GM19397 (cell line): ENCODE results near the gene ARFGEF3.
"Not testable (repeated sequence)": the region's sequence is repeated elsewhere in the genome, so short reads cannot be mapped to it uniquely, and the experiment has no call there.

Experiments
- ATAC-seq: cut with Tn5 transposase; IDR thresholded peaks from one replicate; pipeline ENCODE4 v1.9.1; 2021; ENCODE audit warnings: mild to moderate bottlenecking, moderate library complexity; ENCODE audit not compliant: unreplicated experiment

The ARFGEF3 gene

DNA sequence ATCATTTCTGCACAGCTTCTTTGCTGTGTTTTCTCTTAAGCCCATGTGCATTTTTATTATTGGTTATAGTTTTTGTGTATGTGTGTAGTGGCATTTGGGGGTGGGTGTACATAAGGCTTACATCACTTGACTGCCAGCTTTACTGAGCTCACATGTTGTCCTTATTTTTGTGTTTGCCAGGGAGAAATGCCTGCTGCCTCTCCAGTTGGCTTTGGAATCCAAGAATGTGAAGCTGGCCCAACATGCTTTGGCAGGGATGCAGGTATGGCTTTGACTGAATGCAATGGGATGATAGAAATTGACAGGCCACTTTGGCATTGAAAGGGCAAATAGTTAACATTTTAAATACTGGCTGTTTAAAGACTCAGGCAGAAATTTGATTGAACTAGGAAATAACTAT, 45.1 kb downstream of the ARFGEF3 start:
- no peak for ATAC-seq

DNA sequence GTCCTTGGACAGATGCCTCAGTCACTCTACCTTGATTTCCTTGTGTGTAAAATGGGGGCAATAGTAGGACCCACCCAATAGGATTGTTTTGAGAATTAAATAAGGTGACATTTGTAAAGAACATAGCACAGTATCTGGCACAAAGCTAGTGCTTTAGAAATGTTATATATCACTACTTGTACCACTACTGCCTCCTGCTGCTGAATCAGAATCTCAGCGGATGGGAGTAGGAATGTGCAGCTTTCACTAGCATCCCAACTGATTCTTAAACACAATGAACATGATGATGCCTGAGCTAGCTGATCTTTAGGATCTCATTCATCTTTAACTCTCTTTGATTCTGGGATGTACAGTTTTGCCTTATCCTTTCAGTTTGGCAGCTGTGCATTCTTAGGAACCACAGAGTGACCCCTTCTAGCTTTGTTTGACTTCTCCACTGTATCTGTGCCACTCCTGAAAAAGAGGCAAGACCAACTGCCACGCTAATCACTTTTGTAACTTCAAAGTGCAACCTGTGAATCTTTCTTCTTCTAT, 49.4 kb downstream of the ARFGEF3 start:
- no peak for ATAC-seq

DNA sequence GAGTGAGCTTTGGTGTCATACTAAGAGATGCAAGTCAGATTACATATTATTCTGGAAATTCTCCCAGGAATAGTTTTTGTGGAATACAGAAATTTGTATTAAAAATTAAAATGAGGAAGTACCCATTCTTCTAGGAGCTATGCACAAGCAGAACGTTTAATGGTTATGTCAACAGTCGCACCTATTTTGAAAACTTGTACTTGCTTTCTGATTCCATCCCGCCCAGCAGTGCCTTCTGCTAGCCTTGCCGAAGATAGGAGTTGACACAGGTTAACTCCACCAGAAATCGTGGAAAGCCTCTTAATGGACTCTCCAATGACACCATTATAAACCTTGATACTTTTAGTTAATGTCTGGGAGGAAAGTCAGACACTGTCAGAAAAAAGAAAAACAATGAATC, 49.9 kb downstream of the ARFGEF3 start:
- ATAC-seq = no peak

- not testable (repeated sequence) for ATAC-seq
Measured at GRCh38 chr6:138212530-138212929, 50.8 kb downstream of the ARFGEF3 start.

DNA sequence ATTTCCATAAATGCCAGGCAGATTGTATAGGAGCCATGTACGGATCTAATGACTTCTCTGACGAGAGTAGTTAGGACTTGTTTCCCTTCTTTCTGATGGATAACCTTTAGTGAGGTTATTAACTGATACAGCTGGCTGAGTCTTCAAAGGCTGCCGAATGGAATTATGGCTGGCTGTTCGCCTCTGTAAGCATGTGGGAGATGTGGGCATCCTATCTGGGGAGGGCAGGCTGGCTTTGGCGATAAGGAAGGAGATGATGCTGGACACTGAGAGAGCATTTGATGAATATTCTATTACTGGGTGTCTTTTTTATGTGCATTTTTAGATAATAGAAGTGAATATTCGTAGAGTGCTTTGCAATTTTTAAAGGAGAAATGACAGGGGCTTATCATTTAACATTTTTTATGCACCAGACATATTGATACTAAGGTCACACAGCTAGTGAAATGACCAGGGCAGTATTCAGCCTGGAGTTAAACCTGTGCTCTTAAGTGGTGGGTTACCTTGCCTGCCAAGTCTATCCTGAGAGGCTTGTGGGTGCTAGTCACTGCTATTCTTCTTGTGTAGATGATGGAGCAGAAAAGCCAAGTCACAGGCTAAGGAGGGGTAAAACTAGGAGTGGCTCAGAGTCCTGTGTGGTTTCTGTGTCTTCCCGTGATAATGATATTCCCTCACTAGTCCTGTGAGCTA, 53.5 kb downstream of the ARFGEF3 start:
- ATAC-seq = no peak

GRCh38 chr6:138218449-138218848, 56.7 kb downstream of the ARFGEF3 start, which contains the start of gene PBOV1:
Gene PBOV1, minus strand, starts transcription at chr6:138218491. Its CDS starts 96 bp downstream, at chr6:138218395.
- ATAC-seq = no peak

GRCh38 chr6:138219398-138219797, 57.7 kb downstream of the ARFGEF3 start:
- no peak for ATAC-seq

DNA sequence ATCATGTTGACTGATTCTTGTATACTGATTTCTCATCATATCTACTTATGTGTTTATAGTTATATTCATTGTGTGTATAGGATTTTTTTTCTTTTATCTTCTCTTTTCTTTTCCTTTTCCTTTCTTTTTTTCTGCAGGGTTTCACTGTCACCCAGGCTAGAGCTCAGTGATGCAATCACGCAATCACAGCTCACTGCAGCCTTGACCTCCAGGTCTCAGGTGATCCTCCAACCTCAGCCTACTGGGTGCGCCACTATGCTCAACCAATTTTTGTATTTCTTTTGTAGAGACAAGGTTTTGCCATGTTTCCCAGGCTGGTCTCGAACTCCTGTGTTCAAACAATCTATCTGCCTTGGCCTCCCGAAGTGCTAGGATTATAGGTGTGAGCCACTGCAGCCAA, 58.2 kb downstream of the ARFGEF3 start:
- no peak for ATAC-seq

DNA sequence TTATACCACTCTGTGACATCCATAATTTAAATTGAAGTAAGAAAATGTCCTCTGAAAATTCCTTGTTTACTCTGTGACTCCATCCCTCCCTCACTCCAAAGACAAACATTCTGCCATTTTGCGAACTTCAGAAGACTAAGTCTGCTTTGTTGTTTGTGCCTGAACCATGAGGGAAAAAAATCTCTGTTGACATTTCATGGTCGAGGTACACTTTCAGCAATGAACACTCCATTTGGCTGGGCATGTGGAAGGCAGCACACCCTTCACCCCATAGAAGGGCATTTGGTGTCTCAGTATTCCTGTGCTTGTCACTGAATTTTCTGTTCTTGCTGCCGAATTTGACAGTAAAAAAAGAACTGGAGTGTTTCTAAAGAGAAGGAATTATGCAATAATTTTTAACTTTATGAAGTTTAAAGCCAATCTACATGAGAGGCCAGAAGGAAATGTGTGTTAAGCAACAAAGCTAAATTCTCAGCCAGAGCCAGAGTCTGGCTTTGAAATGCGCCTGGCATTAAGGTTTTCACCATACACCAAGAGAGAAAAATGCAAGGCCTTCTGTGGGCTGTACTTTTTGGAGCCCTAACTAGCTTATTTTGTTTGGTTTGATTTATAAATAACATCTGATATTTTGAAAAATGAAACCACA, 61.3 kb downstream of the ARFGEF3 start:
- no peak for ATAC-seq

- ATAC-seq = no peak
Measured at GRCh38 chr6:138225953-138226352, 64.2 kb downstream of the ARFGEF3 start.

GRCh38 chr6:138226700-138227315, 65.1 kb downstream of the ARFGEF3 start:
- no peak for ATAC-seq

DNA sequence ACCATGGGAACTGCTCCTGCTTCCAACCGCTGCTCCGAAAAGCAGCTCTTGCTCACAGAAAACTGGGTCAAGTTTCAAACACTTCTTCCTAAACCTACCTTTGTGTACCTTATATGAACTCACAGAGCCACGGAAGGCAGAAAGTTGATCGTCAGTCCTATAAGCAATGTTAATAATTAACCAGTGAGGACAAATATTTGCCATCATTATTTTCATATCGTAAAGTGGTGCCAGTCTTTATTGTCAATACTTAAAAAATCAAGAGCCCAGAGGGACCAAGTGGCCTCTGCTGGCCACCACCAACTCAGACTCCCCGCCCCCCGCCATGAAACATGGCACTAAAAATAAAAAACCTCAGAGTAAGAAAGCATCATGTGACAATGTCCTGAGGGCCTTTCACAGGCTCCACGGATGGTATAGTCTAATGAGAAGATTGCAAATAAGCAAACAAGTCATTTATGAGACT, 65.6 kb downstream of the ARFGEF3 start:
- no peak for ATAC-seq

GRCh38 chr6:138229072-138229471, 67.3 kb downstream of the ARFGEF3 start:
- no peak for ATAC-seq

DNA sequence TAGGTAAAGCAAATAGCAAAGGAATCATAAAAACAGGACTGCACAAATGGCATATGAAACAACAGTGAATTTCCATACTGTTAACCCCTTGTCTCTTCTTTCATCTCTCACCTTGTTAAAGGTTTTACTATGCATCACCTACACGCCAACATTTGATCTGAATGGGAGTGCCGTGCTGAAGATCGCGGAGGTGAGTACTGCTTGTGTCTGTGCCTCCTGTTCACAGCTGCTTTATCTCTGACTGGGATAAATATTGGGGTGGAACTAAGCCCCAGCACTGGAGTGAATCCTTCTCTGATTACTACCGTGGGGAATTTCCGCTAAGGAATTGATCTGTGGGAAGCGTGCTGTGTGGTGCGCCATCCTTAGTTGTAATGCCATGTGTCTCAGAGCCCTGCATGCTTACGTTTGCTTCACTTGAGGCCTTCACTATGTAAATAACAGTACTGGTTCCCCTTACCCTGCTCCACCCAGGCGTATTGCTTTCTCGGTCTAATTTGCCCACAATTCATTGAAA, 68.0 kb downstream of the ARFGEF3 start:
- ATAC-seq = no peak

GRCh38 chr6:138230221-138230620, 68.5 kb downstream of the ARFGEF3 start:
- no peak for ATAC-seq

DNA sequence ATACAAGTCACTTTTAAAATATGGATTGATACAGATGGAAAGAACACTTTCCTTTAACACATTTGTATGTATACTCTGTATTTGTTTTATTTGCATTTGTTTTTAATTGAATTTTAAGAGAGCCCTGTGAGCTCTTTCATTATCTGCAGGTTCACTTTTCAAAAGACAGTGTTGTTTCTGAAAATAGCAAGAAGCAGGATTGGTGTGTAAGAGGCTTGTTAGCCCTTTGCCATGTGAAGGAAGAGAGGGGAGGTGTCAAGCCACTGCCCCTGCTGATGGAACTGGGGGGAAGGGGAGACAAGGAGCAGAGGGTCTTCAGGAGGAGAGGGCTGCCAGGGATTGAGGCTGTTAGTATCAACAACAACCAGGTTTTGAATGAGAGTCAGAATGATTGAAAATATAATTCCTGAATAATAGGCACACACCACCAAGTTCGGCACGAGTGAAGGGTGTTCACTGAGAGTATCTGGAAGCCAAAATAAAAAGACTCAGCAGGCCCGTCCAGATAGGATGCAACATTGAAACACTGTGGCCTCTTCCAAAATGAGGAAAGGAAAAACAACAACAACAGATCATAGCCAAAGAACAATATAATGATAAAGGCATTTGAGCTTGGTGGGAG, 69.1 kb downstream of the ARFGEF3 start:
- no peak for ATAC-seq

DNA sequence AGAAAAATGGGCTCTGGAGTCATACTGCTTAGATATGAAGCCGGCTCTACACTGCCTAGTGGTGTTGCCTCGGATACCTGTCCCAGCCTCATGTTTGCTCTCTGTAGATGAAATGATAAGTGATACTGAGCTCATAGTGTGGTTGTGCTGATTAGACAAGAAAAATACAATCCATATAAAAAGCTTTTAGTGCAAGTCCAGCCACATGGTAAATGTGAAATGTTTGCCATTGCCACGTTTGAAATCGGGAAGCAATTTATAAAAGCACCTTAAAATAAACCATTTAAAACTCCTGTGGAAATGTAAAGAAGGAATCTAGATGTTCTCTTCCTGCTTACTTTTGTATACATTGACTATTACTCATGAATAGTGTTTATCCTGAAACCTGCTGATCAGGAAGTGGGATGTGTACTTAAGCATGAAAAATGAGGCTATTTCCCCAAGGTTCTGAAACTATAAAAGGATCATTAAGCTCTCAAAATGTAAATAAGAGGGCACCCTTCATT, 69.7 kb downstream of the ARFGEF3 start:
- ATAC-seq = no peak

GRCh38 chr6:138234363-138234762, 72.6 kb downstream of the ARFGEF3 start:
- no peak for ATAC-seq

DNA sequence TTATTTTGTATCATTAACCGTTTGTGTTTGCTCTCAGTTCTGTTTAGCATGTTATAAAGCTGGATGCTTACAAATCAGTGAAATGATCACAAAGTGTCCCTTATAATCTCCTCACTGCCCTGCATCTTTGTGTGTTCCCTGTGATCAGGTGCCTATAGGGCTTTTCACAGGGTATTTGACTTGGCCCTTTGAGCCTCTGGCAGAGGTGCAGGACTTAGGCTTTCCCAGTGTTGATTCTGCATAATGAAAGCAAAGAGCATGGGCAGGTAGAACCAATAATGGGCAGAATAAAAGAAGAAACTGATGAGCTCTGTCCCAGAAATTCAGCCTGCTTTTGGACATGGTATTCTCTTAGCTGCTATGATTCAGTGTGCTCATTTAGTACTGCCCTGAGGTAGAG, 73.5 kb downstream of the ARFGEF3 start:
- ATAC-seq = no peak

DNA sequence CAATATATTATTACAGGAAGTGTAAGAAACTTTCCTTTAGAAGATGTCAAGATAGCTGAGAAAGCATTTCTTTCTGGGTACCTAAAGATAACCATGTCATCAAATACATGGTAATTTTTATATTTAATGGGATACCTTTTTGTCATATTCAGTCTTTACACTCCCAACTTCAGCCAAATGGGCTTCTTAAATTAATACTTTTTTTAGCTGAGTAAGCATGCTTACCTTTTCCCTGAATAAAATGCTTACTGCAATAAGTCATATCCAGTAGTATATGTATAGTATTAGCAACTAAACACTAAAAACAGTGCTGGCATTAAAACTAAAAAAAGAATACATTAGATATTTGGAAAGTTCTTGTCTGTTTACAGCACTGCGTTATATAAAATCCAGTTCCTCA, 74.0 kb downstream of the ARFGEF3 start:
- no peak for ATAC-seq

- ATAC-seq = no peak
Measured at GRCh38 chr6:138237463-138237862, 75.7 kb downstream of the ARFGEF3 start.
